Panc1 (cell line): Measurements from ENCODE around the gene HPS5.

Source experiments
- CTCF ChIP-seq: fragments of 450-650 bp; IDR thresholded peaks from 2 replicates; pipeline ENCODE4 v1.5.1; 2017; ENCODE audit warnings: mild to moderate bottlenecking
- TCF7L2 ChIP-seq: IDR thresholded peaks from 2 replicates; pipeline ENCODE4 v1.6.1; 2011; ENCODE audit warnings: mild to moderate bottlenecking, low read depth, low read length, inconsistent platforms
- TF ChIP-seq, protein P1 (sequence below), 2 experiments: IDR thresholded peaks; 2 replicates each; pipeline ENCODE4 v1.6.1; 2011 to 2012; ENCODE audit warnings: low read depth in 2 of 2, control low read depth in 1 of 2, low read length in 1 of 2, mild to moderate bottlenecking in 1 of 2, moderate library complexity in 1 of 2; ENCODE audit not compliant: insufficient read depth in 1 of 2

GRCh38 chr11:18324381-18324780, 2.4 kb upstream of the HPS5 start:
- no peak for TF ChIP-seq CTCF
- TF ChIP-seq, protein P1, sequence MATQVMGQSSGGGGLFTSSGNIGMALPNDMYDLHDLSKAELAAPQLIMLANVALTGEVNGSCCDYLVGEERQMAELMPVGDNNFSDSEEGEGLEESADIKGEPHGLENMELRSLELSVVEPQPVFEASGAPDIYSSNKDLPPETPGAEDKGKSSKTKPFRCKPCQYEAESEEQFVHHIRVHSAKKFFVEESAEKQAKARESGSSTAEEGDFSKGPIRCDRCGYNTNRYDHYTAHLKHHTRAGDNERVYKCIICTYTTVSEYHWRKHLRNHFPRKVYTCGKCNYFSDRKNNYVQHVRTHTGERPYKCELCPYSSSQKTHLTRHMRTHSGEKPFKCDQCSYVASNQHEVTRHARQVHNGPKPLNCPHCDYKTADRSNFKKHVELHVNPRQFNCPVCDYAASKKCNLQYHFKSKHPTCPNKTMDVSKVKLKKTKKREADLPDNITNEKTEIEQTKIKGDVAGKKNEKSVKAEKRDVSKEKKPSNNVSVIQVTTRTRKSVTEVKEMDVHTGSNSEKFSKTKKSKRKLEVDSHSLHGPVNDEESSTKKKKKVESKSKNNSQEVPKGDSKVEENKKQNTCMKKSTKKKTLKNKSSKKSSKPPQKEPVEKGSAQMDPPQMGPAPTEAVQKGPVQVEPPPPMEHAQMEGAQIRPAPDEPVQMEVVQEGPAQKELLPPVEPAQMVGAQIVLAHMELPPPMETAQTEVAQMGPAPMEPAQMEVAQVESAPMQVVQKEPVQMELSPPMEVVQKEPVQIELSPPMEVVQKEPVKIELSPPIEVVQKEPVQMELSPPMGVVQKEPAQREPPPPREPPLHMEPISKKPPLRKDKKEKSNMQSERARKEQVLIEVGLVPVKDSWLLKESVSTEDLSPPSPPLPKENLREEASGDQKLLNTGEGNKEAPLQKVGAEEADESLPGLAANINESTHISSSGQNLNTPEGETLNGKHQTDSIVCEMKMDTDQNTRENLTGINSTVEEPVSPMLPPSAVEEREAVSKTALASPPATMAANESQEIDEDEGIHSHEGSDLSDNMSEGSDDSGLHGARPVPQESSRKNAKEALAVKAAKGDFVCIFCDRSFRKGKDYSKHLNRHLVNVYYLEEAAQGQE (IDR thresholded peaks at IDR 0.05; ENCODE audit: insufficient read depth in 1 of 2, low read depth in 2 of 2, low read length in 1 of 2) = no peak
- no peak for TF ChIP-seq TCF7L2
